GM19193 (cell line): ENCODE results near the gene FRMD1.

ENCODE experiments used
- POLR2A ChIP-seq: IDR thresholded peaks from 4 replicates; pipeline ENCODE4 v1.6.1; 2011; ENCODE audit not compliant: insufficient read depth, insufficient read length; ENCODE audit errors: extremely low read depth

Gene FRMD1

GRCh38 chr6:168078943-168079405 is at the start of gene FRMD1:
Gene FRMD1, minus strand, starts transcription at chr6:168079212. Its CDS starts 118 bp downstream, at chr6:168079094.
- TF ChIP-seq POLR2A: no peak

DNA sequence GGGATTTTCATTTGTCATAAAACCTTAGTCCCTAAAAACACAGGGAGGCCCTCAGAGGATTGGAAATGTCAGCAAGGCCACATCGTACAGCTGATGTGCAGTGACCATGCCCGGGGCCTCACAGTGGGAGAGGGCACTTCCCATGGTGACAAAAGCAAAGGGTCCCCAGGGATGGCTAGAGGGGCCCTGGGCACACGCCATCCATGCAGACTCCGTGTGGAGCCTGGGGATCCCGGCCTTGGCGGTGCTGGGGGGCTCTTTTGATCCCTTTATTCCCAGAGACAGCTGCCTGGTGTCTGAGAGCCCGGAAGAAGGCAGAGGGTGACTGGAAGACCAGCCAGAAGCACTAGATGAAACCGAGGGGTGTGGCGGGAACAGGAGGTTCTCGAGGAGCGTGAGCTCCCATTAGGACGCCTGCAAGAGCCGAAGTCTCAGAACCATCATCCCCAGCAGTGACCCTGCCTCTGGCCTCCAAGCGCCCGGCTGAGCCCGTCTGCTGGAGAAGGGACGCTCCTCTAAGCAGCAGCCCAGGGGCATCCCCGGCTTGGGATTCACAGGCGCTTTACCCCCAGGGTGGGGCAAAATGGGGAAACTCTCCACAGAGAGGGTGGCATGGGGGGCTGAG is 49.1 kb upstream of the FRMD1 start:
- TF ChIP-seq POLR2A: no peak

GRCh38 chr6:168127384-168127868 is 48.4 kb upstream of the FRMD1 start:
- no peak for TF ChIP-seq POLR2A

DNA sequence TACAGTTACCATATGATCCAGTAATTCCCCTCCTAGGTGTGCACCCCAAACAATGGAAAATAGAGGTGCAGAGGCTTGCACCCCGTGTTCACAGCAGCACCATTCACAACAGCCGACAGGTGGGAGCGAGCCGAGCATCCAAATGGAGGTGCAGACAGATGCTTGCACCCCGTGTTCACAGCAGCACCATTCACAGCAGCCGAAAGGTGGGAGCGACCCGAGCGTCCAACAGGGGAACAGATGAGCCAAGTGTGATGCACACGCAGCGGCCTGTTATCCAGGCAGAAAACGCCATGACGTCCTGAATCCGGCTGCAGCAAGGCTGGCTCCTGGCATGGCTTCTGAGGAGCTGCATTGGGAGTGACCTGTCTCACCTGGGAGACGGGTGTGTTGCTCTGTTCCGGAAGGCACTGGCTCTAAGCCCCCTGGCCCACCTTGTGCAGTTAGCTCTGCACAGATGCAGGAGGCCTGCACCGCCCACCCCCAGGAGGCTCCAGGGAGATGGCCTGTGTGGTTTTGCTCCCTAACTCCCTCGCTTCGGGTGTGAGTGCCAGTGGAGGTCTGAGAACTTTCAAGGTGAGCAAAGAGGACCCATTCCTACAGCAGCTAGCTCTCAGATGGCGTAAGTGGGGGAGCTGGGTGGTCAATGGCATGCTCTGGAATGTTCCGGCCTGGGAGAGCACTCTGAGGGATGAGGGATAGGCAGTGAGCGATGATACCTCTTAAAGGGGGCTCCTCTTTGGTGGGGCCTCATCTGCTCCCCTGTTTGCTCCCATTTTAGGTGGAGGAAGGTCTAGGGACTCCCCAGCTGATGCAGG is 47.8 kb upstream of the FRMD1 start:
- no peak for TF ChIP-seq POLR2A

DNA sequence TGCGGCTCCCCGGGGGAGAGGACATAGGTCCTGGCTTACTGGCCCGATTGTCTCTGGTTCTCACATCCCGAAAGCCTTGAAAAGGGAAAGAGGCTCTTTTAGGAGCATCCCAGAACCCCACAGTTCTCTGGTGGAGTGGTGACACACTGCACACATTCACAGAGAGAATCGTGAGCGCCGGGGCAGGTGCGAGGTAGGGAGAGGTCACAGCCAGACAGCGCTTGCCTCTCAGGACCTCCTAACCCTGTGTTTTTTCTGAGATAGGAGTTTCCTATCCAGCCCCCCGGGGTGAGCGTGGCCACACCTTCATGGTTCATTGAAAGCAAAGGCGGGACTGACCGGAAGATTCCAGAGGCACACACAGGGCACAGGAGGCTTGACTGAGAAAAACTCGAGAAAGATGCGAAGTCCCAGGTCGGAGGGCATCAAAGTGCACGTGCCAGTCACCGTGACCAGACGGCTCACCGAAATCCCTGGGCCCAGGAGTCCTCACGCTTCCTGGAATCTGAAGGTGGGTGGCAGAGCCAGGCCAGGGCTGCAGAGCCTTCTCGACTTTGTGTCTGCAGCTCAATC is 46.5 kb upstream of the FRMD1 start:
- no peak for TF ChIP-seq POLR2A

GRCh38 chr6:168124921-168125320 is 45.9 kb upstream of the FRMD1 start:
- no peak for TF ChIP-seq POLR2A

GRCh38 chr6:168124158-168124557 is 45.1 kb upstream of the FRMD1 start:
- no peak for TF ChIP-seq POLR2A

DNA sequence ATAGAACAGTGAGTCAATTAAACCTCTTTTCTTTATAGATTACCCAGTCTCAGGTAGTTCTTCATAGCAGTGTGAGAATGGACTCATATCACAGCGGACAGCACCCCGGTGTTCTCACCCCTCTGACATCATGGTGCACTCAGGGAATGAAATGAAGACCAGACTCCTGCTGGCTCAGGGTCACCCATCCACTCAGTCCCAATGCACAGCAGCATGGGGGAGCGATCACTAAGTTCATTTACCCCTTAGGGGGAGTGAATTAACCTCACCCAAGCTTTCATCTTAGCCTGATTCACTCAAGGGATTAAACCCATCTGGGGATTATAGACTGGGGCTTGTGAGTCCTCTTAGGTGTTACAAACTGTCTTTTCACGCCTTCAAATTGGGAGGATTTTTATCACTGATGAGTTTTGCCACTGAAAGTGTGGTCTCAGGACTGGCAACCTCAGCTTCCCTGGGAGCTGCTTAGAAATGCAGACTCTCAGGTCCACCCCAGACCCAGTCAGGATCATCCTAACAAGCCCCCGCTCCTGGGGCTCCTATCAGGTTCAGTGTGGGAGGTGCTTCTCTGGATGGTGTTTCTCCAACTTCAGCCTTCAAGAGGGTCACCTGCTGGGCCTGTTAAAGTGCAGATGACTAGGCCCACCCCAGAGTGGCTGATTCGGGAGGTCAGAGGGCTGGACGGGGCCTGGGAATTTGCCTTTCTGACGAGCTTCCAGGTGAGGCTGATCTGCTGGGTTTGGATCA is 44.3 kb upstream of the FRMD1 start:
- TF ChIP-seq POLR2A: no peak

GRCh38 chr6:168122521-168122920 is 43.5 kb upstream of the FRMD1 start:
- TF ChIP-seq POLR2A: no peak

DNA sequence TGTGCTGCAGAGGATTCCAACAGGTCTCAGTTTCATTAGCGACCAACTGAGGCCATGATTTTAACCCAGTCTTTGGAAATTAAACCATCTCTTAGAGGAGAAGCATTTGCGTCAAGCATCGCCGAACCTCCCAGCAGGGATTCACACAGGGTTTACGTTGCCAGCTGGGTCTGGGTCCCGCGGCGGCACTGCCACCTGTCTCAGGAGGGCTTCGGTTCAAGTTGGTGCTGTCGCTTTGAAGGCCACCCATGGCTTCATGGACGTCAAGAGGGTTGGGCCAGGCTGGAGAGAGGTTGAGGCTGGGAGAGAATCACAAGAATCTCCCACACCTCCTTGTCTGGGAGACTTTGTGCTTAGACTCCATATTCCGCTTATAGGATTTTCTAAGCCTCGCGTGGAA is 43.0 kb upstream of the FRMD1 start:
- TF ChIP-seq POLR2A: no peak

DNA sequence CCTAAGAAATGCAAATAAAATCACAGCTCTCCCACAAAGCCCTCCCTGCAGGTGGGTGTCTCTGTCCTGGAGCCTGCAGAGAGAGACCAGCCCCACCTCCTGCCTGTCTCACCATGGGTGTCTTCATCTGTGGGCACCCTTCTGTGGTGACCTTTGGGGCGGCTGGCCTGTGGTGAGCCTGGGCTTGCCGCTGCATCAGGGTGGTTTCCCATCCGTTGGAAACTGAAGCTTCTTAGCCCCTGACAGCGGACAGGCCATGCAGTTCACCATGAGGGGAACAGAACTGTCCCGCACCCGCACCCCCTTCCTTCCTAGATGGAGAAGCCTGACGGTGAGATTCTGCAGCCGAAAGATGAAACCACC is 42.3 kb upstream of the FRMD1 start:
- TF ChIP-seq POLR2A: no peak

DNA sequence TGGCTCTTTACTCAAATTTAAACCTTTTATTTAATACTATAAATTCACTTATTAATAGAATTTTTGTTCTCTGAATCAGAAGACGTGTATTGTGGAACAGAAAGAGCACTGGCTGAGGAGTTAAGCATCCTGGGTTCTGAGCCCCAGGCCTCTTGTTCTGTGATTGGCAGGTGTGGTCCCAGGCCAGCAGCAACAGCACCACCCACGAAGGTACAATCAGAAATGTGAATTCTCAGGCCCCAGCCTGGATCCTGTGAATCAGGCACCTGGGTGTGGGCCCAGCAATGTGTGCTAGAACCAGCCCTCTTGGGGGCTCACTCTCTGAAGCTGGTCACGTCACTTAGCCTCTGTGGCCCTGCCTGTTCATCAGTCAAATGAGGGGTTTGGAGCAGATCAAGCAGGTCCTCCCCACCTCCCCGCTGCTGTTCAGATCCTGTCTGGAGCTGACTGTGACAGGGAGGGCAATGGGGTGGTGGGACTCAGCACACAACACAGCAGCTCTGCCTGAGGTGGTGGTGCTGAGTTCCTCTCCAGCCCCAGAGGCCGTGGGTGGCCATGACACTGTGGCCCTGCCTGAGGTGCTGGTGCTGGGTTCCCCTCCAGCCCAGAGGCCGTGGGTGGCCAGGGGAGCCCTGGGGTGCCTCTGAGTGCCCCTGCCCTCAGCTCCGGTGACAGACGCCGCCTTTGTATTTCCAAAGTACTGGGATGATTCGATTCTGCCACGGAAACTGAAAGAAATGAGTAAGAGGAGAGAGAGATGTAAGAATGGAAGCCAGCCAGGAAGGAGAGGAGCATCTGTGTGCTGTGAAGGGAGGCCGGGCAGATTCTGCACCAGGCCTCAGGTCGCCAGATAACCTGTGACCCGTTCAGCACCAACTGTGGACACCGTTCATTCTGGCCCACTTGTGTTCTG is 41.6 kb upstream of the FRMD1 start:
- no peak for TF ChIP-seq POLR2A

DNA sequence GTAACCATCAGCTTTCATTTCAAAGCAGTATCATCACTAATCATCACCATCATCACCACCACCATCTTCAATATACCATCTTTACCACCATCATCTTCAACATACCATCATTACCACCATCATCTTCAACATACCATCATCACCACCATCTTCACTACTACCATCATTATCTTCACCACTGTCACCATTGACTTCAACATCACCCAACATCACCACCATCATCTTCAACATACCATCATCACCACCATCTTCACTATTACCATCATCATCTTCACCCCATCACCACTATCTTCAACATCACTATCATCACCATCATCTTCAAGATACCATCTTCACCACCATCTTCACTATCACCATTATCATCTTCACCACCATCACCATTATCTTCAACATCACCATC is 40.5 kb upstream of the FRMD1 start:
- no peak for TF ChIP-seq POLR2A

DNA sequence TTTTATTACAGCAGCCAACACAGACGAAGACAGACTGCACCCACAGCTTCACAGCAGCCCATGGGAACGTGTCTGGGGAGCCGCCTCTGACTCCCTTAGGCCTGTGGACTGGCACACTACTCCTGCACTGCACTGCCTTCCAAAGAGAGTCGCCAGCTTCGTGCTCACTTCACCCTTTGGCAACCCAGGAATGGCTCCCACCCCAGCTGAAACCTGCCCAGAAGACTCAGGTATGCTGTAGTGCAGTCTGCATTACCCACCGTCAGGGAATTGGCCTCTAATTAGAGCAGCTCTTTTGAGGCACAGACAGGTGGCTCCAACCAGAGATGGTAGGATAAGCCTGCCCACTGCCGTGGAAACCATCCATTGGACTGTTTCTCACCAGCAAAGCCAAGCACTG is 39.9 kb upstream of the FRMD1 start:
- TF ChIP-seq POLR2A: no peak
